ENCODE results near the gene CRTC3. TPM values are rescaled to one million over a fixed set of nuclear protein-coding genes. Genes with fewer than 3 reads are reported as not detected.

The CRTC3 gene
- total RNA-seq, 1 experiment from 2014 or later: 7.0 TPM

DNA sequence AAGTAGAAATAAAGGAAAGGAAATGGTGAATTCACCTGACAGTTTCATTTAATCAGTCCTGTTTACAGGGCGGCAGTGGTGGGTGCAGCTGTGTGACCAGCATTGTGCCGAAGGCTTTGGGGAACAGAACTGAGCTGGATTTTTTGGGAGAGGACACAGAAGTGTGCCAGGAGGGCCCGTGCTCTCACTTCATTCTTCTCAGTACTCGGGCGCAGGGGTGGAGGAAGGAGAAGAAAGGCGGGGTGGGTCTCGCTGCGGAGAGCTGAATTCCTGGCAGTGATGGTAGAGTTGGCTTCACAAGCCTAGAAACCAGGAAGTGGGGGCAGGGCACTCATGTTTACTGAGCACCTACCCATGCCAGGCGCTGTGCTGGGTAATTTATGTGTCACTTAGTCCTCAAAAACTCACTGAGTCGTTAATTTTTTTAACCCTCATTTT, 64.6 kb downstream of the CRTC3 start:
- DNase-seq (ENCODE audit: low read depth): no peak

DNA sequence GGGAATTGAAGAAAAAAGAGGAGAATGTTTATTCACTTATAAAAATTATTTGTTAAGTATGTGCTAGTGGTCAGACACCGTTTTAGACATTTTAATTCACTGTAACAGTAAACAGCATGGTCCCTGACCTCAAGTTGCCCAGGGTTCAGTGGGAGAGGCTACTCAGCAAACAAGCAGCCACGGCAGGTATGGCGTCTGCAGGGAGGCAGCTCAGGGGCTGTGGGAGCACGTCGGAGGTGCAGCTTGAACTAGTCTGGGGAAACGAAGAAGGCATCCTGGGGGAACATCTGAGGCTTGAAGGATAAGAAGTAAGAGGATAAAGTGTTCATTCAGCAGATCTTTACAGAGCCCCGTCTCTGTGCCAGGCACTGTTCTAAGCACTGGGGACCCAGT, 66.0 kb downstream of the CRTC3 start:
- no peak for DNase-seq (ENCODE audit: low read depth)

DNA sequence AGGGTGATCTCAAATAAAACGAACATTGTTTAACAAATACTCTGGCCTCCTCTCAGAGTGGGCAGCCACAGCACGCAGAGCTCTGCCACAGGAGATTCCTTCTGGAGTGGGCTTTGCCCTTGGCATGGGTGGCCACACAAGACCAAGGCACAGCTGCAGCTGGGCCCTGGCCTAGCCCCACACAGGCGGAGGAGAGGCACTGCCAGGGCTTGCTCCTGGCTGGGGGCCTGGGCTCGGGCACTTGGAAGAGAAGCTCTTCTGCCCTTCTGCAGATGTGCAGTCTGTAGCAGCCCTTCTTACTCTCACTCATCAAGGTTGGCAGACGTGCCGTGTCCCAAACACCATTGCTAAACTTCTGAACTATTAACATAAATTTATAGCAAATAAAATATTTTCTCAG, 67.2 kb downstream of the CRTC3 start:
- no peak for DNase-seq (ENCODE audit: low read depth)

DNA sequence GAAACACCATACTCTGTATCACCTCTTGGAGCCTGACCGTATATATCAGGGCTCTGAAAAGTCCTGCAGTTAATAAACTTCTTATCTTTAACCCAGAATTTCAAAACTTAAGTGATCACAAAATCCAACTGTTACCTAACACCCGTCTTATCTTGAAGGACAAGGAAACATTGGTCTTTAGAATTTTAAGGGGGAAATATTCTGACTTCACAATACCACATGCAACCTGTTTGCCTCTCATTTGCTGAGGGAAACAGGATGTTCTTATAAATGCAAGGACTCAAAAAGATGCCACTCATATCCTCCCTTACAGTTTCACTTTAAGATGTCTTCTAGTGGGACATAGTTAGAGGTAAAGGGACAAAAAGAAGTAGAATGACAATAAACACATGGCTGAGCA, 67.9 kb downstream of the CRTC3 start:
- no peak for DNase-seq (ENCODE audit: low read depth)

DNA sequence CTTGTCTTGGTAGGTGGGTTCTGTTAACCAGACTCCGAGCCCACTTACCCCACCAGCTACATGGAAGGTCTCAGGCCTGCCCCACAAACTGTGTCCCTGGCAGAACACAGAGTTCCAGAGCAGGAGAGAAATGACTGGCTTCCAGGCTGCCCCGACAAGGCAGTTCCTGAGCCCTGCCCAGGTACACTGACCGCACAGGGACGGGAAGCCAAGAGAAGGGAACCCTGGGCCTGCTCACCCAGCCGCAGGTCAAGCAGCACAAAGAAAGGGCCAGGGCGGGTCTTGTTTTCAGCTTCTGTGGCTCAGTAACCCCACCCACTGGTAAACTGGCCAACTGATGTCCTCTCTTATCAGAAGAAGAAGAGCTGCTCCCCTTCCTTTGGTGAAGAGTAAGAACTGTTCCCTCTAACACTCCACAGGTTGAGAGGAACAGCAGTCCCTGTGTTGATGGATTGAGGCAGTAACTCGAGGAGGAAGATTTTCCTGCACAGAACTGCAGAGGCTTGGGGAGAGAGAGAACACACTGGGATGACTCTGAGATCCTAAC, 68.4 kb downstream of the CRTC3 start:
- DNase-seq (ENCODE audit: low read depth): no peak

DNA sequence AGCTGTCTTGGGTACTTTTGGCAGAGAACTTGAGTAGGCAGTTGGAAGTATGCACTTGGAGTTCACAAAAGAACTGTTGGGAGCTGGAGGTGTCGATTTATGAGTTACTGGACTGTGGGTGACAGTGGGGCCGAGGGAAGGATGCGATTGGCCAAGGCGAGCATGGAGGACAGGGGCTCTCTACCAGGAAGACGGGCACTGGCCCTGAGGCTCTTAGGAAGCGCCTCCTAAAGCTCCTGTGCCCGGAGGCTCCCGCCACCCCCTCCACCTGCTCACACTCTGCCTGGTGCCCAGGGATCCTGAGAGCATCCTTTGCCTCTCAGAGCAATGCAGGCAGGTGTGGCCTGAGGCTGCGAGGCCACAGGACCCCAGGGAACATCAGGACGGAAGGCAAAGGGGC, 69.0 kb downstream of the CRTC3 start:
- no peak for DNase-seq (ENCODE audit: low read depth)

DNA sequence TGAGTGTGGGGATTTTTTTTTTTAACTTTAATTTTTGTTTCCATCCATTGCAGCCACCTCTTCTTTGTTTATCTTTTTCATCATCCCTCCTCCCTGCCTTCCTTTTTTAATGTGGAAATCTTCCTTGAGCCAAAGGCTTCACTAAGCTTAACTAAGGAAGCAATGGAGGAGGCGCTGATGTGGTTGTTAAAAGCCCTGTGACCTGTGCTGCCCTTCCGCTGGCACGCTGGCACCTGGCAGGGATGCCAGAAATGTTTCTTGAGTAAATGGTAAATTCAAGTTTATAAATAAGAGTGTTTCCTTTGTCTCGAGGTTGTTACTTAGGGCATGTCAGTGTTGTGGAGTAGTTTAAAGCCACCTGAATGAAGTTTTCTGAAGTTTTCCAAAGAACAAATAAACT, 69.4 kb downstream of the CRTC3 start:
- no peak for DNase-seq (ENCODE audit: low read depth)

DNA sequence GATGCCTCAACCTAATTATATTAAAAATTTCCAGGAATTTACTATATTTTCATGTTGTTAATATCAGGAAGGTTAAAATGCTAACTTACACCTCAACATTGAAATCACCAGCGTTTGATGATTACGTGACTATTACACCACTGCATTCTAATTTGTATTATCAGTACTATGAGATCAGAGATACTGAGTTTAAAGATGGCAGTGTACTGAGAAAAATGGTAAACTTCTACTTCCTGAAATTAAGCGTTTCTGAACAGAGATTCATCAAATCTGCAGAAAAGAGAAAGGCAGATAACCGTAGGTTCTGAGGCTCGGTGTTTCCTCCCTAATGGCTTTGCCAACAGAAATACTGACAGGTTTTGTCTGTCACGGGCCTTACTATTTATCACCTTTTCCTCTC, 69.9 kb downstream of the CRTC3 start:
- DNase-seq (ENCODE audit: low read depth): no peak

DNA sequence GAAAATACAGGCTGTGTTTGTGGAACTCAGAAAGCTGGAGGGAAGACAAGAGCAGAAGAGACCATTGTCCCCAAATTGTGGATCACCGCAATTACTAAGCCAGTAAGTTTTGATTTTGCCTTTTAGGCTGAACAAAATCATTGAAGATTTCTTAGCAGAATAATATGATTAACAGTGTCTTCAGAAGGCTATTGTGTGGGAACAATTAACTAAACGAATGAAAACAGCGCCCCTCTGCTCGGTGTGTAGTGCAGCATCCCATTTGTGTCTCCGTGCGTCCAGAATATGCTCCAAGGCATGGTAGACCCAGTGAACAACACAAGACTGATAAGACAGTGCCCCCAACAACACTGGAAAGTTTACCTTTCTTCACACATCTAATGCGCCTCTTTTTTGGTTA, 71.2 kb downstream of the CRTC3 start:
- no peak for DNase-seq (ENCODE audit: low read depth)

DNA sequence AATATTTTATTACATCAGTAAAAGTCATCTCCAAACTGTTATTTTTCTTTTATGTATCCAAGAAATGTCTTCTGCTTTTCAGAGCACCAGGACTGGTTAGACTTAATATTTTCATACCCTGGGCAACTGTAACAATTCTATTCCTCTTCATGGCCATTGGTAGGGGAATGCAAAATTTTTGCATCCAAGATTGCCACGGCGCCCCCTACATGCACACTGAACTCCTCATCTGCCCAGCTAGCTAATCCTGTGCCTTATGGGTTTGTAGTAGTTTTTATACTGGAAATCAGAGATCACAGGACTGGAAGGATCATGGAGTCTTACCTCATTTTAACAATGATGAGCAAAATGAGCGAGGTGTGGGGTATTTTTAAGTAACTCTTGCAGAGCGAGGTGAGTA, 74.2 kb downstream of the CRTC3 start:
- no peak for DNase-seq (ENCODE audit: low read depth)

DNA sequence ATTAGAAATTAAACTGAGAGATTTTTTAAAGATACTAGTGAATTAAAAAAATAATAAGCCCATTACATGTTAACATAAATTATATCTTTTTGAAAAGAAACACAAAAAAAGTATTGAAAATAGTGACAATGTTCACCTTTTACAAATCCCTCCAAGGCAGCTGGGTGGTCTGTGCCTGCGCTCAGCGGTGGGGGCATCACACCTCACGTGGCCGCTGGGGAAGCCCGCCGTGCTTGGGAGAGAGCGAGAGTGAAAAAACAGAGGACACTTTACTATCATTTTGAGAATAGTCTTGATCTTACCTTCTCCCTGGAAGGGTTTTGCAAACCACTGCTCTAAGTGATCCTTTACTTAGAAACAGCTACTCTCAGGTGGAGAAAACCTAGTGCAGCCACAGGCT, 76.9 kb downstream of the CRTC3 start:
- no peak for DNase-seq (ENCODE audit: low read depth)

DNA sequence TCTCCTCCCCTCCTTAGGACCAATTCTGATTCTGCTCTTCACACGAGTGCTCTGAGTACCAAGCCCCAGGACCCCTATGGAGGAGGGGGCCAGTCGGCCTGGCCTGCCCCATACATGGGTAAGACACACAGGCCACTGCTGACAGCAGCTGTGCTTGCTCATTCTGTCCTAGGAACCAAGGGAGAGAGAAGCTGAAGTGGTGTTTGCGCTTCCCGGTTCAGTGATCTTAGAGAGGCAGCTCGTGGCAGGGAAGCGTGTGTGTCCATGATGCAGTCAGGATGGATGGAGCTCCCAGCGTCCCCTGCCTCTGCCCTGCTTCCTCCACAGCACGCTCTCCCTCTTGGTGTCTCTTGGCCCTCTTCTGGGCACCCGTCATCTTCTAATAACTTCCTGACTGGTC, 77.6 kb downstream of the CRTC3 start:
- DNase-seq (ENCODE audit: low read depth): no peak

DNA sequence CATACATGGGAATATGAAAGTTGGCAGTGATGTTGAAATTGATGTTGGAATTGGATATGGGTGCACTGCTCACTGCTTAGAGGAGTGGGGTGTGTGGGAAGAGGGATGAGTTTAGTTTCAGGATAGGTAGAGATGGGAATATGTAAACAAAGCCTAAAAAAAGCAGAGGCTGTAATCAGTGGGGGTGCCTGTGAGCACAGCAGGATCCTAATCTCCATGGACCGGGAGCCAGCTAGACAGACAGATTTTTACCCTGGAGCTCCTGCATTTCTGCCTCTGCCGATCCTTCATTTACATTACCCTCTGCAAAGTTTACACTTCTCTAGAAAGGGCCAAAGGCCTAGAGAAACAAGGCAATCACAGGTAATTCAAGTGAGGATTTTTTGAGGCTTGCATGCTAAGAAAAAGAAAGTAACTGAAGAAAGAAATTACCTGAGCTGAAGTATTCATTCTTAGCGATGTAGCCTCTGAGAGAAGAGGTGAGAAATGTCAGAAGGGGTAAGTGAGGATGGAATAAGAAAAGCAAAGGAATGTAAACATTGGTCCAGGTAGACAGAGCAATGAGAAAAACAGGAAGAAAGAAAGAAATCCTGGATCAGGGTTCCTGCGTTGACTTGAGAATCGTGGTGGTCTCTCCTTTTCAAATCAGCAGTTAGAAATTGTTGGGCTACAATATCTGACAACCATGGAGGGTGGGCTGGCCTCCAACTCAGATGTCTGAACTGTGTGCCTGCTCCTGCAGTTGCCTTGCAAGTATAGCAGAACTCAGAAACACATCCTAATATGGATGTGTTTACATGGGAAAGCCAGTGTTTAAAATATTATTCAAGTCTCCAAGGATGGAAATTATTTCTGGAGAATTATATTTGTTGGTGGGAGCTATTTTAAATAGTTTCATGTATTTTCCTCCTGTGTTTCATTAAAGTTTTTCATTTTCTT, 79.8 kb downstream of the CRTC3 start:
- no peak for DNase-seq (ENCODE audit: low read depth)

DNA sequence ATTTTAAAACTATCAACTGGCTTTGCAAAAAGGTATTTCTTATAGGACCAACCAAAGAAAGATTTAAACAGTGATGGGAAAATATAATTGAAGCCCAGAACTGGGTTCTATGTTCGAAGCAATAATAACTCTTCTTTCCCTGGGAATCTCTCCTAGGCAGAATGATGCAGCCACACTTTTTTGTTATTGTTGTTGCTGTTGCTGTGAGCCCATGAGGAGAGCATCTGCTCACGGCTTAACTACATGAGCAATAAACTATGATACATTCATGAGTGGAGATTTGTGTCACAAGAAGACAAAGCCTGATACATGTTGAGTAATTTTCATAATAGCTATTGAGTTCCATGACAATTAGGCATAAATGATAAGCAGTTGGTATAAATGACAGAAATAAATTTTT, 80.5 kb downstream of the CRTC3 start:
- no peak for DNase-seq (ENCODE audit: low read depth)

DNA sequence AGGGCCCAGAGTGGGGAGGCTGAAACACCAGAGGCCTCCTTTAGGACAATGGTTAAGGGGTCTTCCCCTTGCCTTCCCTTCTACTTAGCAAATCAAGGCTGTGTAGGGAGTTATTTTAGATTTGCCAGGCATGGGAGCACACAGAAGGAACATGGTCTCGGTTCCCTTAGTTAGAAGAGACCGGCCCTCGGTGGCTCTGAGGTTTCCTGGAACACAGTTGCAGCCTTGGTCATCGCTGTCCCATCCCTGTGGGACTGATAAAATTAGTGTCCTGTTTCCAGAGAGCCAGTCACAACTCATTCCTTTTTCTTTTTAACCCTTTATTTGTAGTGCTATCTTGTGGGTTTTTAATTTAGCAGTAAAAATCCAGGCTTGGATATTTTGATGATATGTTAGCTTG, 81.4 kb downstream of the CRTC3 start:
- DNase-seq (ENCODE audit: low read depth): no peak

DNA sequence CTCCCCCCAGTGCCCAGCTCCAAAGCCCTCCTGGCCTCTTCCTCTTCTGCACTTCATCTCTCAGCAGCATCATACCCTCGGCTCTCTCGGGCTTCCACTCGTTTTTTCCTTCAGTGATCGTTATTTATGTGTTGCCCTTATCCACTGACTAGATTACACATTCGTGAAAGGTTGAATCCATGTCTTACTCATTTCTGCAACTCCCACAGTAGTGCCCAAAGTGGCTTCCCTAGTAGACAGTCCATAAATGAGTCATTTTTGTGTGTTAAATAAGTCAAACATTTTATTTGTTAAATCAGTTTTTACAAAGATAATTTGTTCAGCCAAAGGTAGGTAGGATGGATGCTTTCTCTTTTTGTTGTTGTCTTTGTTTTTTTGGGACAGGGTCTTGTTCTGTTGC, 87.4 kb downstream of the CRTC3 start:
- DNase-seq (ENCODE audit: low read depth): no peak

DNA sequence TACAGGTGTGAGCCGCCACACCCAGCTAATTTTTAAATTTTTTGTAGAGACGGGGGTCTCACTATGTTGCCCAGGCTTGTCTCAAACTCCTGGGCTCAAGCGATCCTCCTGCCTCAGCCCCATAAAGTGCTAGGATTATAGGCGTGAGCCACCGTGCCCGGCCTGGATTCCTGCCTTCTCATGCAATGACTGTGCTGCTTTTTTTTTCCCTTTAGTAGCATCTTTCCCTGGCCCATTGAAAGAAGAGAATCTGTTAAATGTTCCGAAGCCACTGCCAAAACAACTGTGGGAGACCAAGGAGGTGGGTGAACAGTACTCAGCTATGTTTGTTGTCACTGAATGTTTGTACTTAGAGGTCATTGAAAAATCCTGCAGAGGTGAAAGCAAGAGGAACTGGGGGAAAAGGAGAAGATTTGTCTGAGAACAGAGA, 88.0 kb downstream of the CRTC3 start:
- DNase-seq (ENCODE audit: low read depth): no peak

DNA sequence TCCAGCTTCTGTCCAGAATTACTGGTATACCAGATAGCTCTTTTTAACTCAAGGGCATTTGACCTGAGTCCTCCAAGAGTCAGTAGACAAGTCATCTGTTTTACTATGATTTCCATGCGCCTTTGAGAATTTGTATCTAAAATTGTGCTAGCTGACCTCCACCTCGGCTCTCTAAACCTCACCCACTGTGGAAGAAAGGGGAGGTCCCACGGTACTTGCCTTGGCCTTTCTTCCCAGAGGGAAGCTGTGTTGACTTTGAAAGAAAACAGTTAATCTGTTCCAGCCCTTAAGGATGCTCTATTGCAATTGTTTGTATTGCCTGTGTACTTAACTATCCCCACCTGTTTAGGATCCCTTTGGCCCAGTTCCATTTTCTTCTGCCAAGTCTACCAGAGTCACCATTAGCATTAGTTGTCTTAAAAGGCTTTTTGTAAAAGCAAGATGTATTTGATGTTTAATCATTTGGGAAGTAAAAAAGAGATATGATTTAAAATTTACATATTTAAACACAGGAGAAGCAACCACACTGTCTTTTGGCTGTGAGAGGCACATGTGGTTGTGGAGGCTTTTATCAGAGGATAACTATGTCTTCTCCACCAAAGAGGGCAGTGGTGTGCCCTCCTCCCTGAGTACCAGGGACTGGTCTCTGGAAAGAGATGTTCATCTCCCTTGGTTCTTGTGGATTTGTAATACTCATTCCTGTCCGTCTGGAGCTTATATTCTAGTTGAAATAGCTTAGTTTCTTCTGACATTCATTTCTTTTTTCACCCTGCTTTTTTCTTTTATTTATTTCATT, 88.8 kb downstream of the CRTC3 start:
- DNase-seq (ENCODE audit: low read depth): no peak

DNA sequence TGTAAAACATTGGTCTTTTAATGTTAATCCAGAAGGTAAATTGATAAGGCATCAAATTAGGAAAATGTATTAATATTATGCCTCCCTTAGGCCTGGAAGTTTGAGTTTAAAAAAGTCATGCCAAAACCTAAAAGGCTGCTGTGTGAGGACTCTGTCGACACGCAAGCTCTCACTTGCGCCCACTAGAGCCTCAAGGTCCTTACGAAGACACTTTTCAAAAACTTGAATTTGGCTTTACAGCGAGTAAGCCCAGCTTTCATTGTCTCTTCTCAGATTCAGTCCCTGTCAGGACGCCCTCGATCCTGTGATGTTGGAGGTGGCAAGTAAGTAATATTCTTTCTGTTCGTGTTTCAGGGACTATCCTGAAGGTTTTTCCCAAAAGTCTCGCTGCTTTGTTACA, 89.7 kb downstream of the CRTC3 start:
- DNase-seq (ENCODE audit: low read depth): no peak

DNA sequence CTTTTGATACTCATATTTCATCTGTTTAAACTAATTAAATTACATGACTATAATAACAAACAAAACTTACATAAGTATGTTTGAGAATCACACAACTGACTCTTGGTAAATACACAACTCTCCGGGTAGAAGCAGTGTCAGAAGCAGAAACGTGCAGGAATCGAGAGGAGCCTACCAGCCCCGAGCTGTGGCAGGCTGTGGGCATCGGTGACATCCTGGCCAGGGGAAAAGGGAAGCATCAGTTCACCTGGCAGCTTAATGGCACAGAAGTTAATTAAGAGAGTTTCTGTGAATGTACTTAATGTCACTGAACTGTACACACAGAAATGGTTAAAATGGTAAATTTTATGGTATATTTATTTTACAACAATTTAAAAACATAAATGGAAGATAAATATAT, 90.2 kb downstream of the CRTC3 start:
- no peak for DNase-seq (ENCODE audit: low read depth)

DNA sequence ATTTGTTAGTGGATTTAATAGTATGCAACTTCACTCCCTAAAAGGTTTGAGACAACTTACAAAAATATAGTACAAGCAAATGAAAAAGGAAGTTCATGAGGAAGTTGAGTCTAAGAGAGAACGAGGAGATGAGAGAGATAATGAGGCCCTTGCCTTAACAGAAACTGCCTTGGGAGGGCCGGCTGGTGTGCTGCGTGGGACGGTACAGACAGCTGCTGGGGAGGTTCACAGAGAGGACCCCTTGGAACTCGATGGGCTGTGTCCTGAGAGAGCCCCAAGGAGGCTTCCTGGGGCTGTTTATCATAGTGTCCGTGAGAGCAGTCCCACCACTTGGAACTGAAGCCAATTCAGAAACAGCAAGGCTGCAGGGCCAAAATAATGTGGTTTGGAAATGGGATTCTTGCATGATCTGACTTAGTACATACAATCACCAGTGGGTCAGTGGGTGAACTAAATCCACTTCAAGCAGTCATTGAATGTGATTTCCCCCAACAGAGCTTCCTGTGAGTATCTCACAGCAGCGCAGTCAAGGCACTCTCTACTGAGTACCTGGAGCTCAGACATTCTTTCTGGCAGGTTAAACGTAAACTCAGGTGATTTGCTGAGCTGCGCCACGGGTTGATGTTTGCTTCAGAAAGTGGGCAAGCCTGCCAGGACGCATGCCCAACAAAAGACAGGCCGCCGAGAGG, 90.8 kb downstream of the CRTC3 start:
- no peak for DNase-seq (ENCODE audit: low read depth)

DNA sequence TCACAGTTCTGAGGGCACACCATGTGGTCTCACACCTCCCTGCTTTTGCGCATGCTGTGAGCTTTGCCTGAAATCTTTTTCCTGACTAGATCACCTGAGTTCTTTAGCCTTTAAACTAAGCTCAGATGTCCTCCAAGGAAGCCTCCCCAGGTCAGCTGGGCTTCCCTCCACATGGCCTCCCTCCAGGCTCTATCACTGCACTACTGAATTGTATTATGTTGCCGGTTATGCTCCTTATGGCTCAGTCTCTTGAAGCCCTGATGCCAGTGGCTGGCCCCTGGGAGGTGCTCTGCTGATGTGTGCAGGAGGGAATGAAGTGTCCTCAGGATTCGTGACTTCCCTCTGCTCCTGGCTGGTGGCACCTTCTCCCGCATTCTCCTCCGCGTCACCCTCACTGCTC, 94.1 kb downstream of the CRTC3 start:
- DNase-seq (ENCODE audit: low read depth): no peak

Data from Daoy (cell line).